AG10803 (cell line): Measurements from ENCODE around the gene C2CD3.
A peak's percentile ranks its signal among the peaks of the same experiment; 100 is the strongest.

Source experiments
- DNase-seq: peaks from one replicate; pipeline ENCODE4 v3.0.0; 2010; ENCODE audit warnings: low read depth
- H3K4me3 ChIP-seq: 2 replicates; pipeline ENCODE4 v1.5.1; 2011; ENCODE audit warnings: mild to moderate bottlenecking, low read length, control low read depth
- TF ChIP-seq, protein P1 (sequence below): conservative IDR thresholded peaks from 2 replicates; pipeline ENCODE4 v1.5.1; 2011; ENCODE audit warnings: mild to moderate bottlenecking, low read length, control low read depth, inconsistent platforms

The C2CD3 gene

DNA sequence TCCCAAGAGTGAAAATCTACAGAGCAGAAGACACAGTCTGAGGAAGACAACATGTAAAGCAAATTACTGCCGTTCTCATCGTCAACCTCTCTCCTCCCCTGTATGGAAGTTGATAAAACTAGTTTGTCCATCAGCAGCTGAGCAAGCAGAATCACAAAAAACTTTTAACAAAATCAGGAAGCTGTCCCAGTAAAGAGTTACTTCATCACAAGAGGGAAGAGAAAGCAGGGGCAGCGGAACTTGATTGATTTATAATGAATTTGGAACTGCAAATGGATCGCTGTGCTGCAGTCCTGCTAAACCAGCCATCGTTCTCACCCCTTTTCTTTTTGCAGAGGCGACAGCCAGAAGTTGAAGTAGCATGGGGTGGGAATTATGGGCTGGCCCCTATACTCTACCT lies 148.3 kb downstream of the C2CD3 start:
- H3K4me3 ChIP-seq, result no peak overlapping the region
- no peak for DNase-seq
- TF ChIP-seq, protein P1, sequence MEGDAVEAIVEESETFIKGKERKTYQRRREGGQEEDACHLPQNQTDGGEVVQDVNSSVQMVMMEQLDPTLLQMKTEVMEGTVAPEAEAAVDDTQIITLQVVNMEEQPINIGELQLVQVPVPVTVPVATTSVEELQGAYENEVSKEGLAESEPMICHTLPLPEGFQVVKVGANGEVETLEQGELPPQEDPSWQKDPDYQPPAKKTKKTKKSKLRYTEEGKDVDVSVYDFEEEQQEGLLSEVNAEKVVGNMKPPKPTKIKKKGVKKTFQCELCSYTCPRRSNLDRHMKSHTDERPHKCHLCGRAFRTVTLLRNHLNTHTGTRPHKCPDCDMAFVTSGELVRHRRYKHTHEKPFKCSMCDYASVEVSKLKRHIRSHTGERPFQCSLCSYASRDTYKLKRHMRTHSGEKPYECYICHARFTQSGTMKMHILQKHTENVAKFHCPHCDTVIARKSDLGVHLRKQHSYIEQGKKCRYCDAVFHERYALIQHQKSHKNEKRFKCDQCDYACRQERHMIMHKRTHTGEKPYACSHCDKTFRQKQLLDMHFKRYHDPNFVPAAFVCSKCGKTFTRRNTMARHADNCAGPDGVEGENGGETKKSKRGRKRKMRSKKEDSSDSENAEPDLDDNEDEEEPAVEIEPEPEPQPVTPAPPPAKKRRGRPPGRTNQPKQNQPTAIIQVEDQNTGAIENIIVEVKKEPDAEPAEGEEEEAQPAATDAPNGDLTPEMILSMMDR, result no peak

DNA sequence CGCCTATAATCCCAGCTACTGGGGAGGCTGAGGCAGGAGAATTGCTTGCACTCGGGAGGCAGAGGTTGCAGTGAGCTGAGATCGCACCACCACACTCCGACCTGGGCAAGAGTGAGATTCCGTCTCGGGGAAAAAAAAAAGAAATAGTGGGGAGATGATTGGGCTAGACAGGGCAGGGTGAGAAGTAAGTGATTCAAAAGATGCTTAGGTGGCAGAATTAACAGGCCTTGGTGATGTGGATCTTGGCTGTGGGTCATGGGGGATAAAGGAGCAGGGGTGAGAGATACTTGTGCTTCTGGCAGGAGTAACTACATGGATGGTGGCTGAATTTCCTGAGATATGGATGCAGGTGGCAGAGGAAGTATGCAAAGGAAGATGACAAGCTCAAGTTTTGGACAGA lies 148.8 kb downstream of the C2CD3 start:
- DNase-seq, result no peak
- TF ChIP-seq, protein P1, result no peak

DNA sequence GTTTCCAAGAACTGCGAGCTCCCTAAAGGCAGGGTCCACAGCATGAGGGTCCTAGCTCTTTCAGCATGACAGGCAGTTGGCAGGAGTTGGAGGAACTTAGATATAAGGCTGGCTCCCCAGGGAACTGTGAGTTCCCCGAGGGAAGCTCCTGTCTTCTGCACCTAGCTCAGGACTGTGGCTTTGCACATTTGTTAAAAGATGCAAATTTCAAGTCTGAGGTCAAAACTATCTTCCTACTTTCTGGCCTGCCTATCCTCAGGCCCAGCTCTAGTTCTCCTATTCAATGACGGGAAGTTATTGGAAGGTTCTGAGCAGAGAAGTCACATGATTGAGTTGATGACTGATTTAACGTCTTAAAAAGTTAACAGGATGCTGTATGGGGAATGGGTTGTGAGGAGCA lies 150.3 kb downstream of the C2CD3 start:
- no peak overlapping the region for H3K4me3 ChIP-seq
- TF ChIP-seq, protein P1, result no peak
- DNase-seq, result no peak

More for the DNA sequence above, 148.8 kb downstream of the C2CD3 start:
- H3K4me3 ChIP-seq, result no peak overlapping the region

DNA sequence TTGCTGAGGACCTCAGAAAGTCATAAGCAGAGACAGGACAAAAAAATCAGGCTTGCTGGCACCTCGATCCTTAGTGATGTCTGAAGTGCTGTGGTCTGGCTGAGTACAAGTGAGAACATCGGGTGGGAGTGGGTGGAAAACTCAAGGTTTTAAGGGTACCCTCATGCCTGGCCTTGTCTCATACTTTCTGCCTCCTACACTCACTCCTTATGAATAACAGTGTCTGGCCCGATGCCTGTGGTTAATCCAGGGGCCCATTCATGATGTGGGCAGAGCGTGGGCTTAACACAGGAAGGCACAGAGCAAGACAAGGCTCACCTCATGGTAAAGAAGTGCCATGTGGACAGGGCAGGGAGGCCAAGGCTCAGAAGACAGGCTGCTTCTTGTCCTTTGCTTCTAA lies 150.9 kb downstream of the C2CD3 start:
- peak; percentile 6 for DNase-seq
- TF ChIP-seq, protein P1, result no peak
- no peak overlapping the region for H3K4me3 ChIP-seq

DNA sequence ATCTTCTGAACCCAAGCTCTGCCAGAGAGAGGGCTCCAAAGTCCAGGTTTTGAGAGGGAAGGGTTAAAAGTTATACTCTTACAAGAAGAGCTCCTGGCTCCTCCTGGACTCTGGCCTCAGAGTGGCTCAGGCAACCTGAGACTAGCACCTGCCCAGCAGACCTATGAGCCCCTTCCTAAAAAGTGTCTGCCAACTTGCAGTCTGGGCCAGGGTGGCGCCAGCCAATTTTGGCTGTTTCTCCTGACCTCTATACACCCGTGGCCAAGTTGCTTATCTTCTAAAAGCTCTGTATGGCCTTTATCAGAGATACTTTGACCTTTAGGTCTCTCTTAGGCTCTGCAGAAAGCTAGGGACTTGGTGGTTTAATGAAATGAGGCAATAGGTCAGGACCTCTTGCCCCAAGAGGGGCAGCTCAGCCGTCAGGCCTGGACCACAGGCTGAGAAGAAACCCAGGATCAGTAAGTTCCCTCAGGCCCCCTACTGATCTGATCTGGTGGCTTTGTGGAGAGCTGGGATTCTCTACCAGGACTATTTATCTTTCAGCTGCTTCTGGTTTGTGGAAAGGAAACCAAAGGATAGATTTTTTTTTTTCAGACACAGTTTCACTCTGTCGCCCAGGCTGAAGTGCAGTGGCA lies 151.6 kb downstream of the C2CD3 start:
- TF ChIP-seq, protein P1, result no peak
- DNase-seq, result no peak
- H3K4me3 ChIP-seq, result no peak overlapping the region

DNA sequence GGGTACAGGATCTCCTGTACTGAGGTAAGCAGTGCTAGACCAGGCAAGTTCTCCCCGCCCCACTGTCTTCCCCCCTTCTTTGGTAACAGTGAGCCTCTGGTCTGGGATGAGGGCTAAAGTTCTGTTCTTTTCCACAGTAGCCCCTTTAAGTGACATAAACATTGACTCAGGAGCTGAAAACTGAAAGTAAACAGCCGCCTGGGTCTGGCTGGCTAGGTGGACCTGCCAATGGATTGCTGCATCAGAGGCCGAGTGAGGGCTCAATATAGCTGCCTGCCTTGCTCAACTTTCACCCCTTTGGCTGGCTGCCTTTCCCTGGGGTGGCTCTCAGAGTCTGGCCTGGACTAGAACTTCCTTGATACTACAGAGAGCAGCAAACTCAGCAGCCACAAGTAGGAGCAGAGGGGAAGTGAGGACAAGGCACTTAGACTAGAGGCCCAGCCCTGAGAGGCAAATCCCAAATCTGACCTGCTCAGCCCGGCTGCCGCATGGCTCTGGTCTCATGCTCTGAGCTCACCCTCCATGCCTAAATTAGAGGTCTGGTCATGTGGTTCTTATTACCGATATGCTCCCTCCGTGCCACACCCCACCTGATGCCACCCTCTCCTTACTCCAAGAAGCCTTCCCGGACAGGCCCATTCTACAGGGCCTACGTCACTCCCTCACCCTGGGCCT lies 152.3 kb downstream of the C2CD3 start:
- peak; percentile 89 for DNase-seq
- TF ChIP-seq, protein P1, result no peak
- H3K4me3 ChIP-seq, result no peak overlapping the region

DNA sequence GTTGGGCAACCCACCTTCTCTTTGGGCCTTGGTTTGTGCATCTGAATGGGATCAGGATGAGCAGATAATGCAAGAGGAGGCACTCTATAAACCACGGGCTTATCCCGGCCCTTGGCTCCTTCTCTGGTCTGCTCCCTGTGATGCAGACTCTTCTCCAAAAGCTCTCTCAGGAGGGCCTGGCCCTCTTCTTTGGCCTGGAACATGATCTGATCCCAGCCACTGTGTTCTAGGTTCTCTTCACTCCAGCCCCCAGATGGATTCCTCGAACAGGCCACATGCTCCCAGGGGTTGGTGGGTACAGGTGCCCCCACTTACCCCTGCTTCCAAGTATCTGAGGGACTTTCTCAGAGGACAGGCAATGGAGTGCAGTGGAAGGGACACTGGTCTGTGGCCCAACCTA lies 153.2 kb downstream of the C2CD3 start:
- DNase-seq, result no peak
- no peak overlapping the region for H3K4me3 ChIP-seq
- TF ChIP-seq, protein P1, result no peak
